ENCODE measurements around the gene PLD4.

The PLD4 gene

DNA sequence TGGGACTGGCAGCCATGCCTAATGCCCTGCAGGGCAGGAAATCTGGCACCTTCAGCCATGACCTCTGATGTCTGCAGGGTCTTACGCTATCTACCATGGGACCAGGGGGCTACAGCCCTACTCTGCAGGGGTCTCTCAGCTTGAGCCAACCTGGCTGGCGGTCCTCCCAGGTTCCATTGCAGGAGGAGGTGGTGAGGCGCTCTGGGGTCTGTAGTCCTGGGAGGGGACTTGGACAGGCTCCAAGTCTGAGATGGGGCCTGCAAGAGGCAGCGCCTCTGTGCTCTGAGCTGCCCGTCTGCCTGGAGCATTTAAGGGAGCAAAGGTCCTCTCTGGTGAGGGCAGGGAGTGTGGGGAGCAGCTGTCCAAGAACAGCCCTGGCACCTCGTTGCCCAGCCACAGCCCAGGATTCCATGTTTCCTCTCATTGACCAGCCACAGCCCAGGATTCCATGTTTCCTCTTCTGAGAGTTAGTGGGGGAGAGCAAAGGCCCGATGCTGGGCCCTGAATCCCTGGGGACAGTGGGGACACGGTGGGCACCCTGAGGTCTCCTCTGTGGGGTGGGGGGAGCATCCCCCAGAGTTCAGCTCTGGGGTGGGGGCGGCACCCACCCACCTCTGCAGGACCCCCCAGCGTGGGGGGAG lies 655 bp downstream of the PLD4 start:
- TF ChIP-seq FOXP2 (optimal IDR thresholded peaks at IDR 0.05; ENCODE audit: control extremely low read depth, extremely low read length, insufficient read depth) = no peak
- no peak for TF ChIP-seq EZH2 (IDR thresholded peaks at IDR 0.05)
- no peak for TF ChIP-seq POLR2AphosphoS5 (IDR thresholded peaks at IDR 0.05; ENCODE audit: borderline replicate concordance, low read depth, low read length)
- H3K9ac ChIP-seq (ENCODE audit: insufficient read length) = no peak overlapping the region
- H3K36me3 ChIP-seq (ENCODE audit: insufficient read depth, low read length) = no peaks in the 10 kb centered on the region
- H3K4me3 ChIP-seq = no peak overlapping the region
- no peak for DNase-seq (ENCODE audit: low read depth, low spot score)
- no peak overlapping the region for H3K27ac ChIP-seq
- no peaks in the 10 kb centered on the region for H3K9me3 ChIP-seq (ENCODE audit: low read depth, low read length)

GRCh38 chr14:104925855-104926609 lies 1.4 kb downstream of the PLD4 start:
- H3K36me3 ChIP-seq (ENCODE audit: insufficient read depth, low read length) = no peaks in the 10 kb centered on the region
- no peaks in the 10 kb centered on the region for H3K9me3 ChIP-seq (ENCODE audit: low read depth, low read length)
- no peak overlapping the region for H3K9ac ChIP-seq (ENCODE audit: insufficient read length)
- TF ChIP-seq EZH2 (IDR thresholded peaks at IDR 0.05) (no peak), FOXP2 (optimal IDR thresholded peaks at IDR 0.05; ENCODE audit: control extremely low read depth, extremely low read length, insufficient read depth) (no peak), POLR2AphosphoS5 (IDR thresholded peaks at IDR 0.05; ENCODE audit: borderline replicate concordance, low read depth, low read length) (no peak)
- H3K4me3 ChIP-seq = no peak overlapping the region
- no peak overlapping the region for H3K27ac ChIP-seq
- DNase-seq (ENCODE audit: low read depth, low spot score) = no peak

DNA sequence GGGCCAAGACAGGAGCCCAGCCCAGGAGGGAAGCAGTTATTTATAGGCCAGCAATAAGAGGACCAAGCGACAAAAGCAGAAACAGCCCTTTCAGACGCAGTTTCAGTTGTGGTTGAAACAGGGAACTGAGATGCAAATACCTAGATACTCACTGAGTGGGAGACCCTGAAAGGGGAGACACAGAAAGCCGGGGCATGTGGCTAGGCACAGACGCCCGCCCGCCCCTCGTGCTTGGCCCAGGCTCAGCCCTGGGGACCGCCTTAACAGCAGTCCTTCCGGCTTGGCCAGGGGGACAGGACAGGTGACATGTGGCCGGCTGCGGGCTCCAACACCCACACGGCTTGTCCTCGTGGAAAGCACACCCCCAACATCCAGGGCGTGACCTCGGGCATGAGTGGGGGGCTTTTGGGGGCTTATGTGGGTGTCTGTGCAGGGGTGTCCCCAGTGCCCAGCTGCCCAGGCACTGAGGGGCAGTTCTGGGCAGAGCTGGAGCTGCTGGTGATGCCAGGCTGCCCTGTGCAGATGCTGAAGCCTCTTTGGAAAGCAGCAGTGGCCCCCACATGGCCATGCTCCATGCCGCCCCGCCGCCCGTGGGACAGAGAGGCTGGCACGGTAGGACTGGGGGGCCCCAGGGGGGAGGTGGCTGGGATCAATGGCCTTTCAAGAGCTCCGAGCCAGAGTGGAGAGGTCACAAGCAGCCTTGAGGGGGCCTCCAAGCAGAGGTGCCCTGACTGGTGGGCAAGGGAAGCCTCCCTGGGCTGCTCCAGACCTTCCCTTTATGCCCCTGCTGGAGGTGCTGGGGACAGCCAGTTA lies 2.1 kb downstream of the PLD4 start:
- no peak overlapping the region for H3K9ac ChIP-seq (ENCODE audit: insufficient read length)
- no peak overlapping the region for H3K27ac ChIP-seq
- no peak for TF ChIP-seq POLR2AphosphoS5 (IDR thresholded peaks at IDR 0.05; ENCODE audit: borderline replicate concordance, low read depth, low read length)
- no peak for TF ChIP-seq EZH2 (IDR thresholded peaks at IDR 0.05)
- TF ChIP-seq FOXP2 (optimal IDR thresholded peaks at IDR 0.05; ENCODE audit: control extremely low read depth, extremely low read length, insufficient read depth) = no peak
- no peaks in the 10 kb centered on the region for H3K9me3 ChIP-seq (ENCODE audit: low read depth, low read length)
- H3K4me3 ChIP-seq = no peak overlapping the region
- H3K36me3 ChIP-seq (ENCODE audit: insufficient read depth, low read length) = no peaks in the 10 kb centered on the region
- no peak for DNase-seq (ENCODE audit: low read depth, low spot score)

DNA sequence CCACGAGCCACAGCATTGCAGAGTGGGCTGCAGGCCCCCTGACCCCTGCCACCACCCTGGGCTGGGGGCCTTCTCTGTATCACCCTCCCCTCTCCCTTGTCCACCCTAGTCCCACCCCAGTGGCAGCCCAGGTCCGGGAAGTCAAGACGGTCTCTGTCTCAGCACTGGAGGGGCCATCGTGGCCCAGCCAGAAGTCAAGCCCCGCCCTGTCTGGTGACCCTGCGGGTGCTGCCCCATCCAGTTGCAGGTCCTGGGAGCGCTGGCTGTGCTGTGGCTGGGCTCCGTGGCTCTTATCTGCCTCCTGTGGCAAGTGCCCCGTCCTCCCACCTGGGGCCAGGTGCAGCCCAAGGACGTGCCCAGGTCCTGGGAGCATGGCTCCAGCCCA lies 2.7 kb downstream of the PLD4 start:
- TF ChIP-seq POLR2AphosphoS5 (IDR thresholded peaks at IDR 0.05; ENCODE audit: borderline replicate concordance, low read depth, low read length) (no peak), EZH2 (IDR thresholded peaks at IDR 0.05) (no peak), FOXP2 (optimal IDR thresholded peaks at IDR 0.05; ENCODE audit: control extremely low read depth, extremely low read length, insufficient read depth) (no peak)
- no peak for DNase-seq (ENCODE audit: low read depth, low spot score)
- no peak overlapping the region for H3K27ac ChIP-seq
- no peaks in the 10 kb centered on the region for H3K36me3 ChIP-seq (ENCODE audit: insufficient read depth, low read length)
- H3K4me3 ChIP-seq = no peak overlapping the region
- H3K9me3 ChIP-seq (ENCODE audit: low read depth, low read length) = no peaks in the 10 kb centered on the region
- H3K9ac ChIP-seq (ENCODE audit: insufficient read length) = no peak overlapping the region

- TF ChIP-seq EZH2 (IDR thresholded peaks at IDR 0.05) = no peak
- TF ChIP-seq FOXP2 (optimal IDR thresholded peaks at IDR 0.05; ENCODE audit: control extremely low read depth, extremely low read length, insufficient read depth) = no peak
- no peak for TF ChIP-seq POLR2AphosphoS5 (IDR thresholded peaks at IDR 0.05; ENCODE audit: borderline replicate concordance, low read depth, low read length)
- Histone ChIP-seq H3K9me3 (ENCODE audit: low read depth, low read length) (no peaks in the 10 kb centered on the region), H3K4me3 (no peak overlapping the region), H3K27ac (no peak overlapping the region), H3K36me3 (ENCODE audit: insufficient read depth, low read length) (no peaks in the 10 kb centered on the region), H3K9ac (ENCODE audit: insufficient read length) (no peak overlapping the region)
- DNase-seq (ENCODE audit: low read depth, low spot score) = no peak
Measured at GRCh38 chr14:104927901-104928300, 3.2 kb downstream of the PLD4 start.

- no peak overlapping the region for H3K27ac ChIP-seq
- no peaks in the 10 kb centered on the region for H3K9me3 ChIP-seq (ENCODE audit: low read depth, low read length)
- TF ChIP-seq FOXP2 (optimal IDR thresholded peaks at IDR 0.05; ENCODE audit: control extremely low read depth, extremely low read length, insufficient read depth) = no peak
- no peak for TF ChIP-seq EZH2 (IDR thresholded peaks at IDR 0.05)
- TF ChIP-seq POLR2AphosphoS5 (IDR thresholded peaks at IDR 0.05; ENCODE audit: borderline replicate concordance, low read depth, low read length) = no peak
- no peak overlapping the region for H3K4me3 ChIP-seq
- no peak for DNase-seq (ENCODE audit: low read depth, low spot score)
- no peaks in the 10 kb centered on the region for H3K36me3 ChIP-seq (ENCODE audit: insufficient read depth, low read length)
- H3K9ac ChIP-seq (ENCODE audit: insufficient read length) = no peak overlapping the region
Measured at GRCh38 chr14:104928391-104929133, 3.9 kb downstream of the PLD4 start.

- H3K9ac ChIP-seq (ENCODE audit: insufficient read length) = no peak overlapping the region
- DNase-seq (ENCODE audit: low read depth, low spot score) = no peak
- H3K4me3 ChIP-seq = no peak overlapping the region
- TF ChIP-seq FOXP2 (optimal IDR thresholded peaks at IDR 0.05; ENCODE audit: control extremely low read depth, extremely low read length, insufficient read depth) (no peak), EZH2 (IDR thresholded peaks at IDR 0.05) (no peak)
- no peaks in the 10 kb centered on the region for H3K9me3 ChIP-seq (ENCODE audit: low read depth, low read length)
- no peak overlapping the region for H3K27ac ChIP-seq
- no peaks in the 10 kb centered on the region for H3K36me3 ChIP-seq (ENCODE audit: insufficient read depth, low read length)
Measured at GRCh38 chr14:104929268-104930230, 4.9 kb downstream of the PLD4 start.

All from SK-N-MC (cell line).